Panc1 (cell line): ENCODE results near the gene ZNF33B. TPM values are rescaled to one million over a fixed set of nuclear protein-coding genes. Genes with fewer than 3 reads are reported as not detected.

ENCODE experiments used
- ATAC-seq: fragments of 200-7000 bp; cut with Tn5 transposase; 2 replicates; pipeline ENCODE4 v1.9.1; 2020; ENCODE audit warnings: mild to moderate bottlenecking, moderate library complexity
- Bru-seq: library from RNA; stranded (reverse); fragments of 400-500 nt; gene quantifications from one replicate; lab custom pipeline; 2021; lab: Mats Ljungman, UMichigan
- BruChase-seq, 2 experiments: library from RNA; stranded (reverse); fragments of 400-500 nt; gene quantifications; one replicate each; lab custom pipeline; 2021; lab: Mats Ljungman, UMichigan
- BruUV-seq: library from RNA; stranded (reverse); fragments of 400-500 nt; replicated peaks from 2 replicates; lab custom pipeline; 2021; lab: Mats Ljungman, UMichigan
- CTCF ChIA-PET: fragments of 300-600 bp; sonication (Branson Sonifier 250); formaldehyde crosslinking; loops from one replicate; lab custom pipeline; 2022; ENCODE audit warnings: antibody characterized with exemption; lab: Charles Lee
- POLR2A ChIA-PET: fragments of 300-600 bp; sonication (Branson Sonifier 250); formaldehyde crosslinking; loops from one replicate; lab custom pipeline; 2022; ENCODE audit warnings: antibody characterized with exemption; lab: Charles Lee
- DNase-seq: peaks from one replicate; pipeline ENCODE4 v3.0.0-alpha.2; 2010; ENCODE audit warnings: low read depth, low spot score
- H3K27ac ChIP-seq: 2 replicates; pipeline ENCODE4 v1.5.1; 2011; ENCODE audit warnings: mild to moderate bottlenecking, low read length, inconsistent platforms
- H3K27me3 ChIP-seq: fragments of 200-500 bp; sonication (Bioruptor generic); 2 replicates; pipeline ENCODE4 v1.6.0; 2014; ENCODE audit warnings: low read length, inconsistent platforms; ENCODE audit not compliant: control insufficient read depth, insufficient read depth
- H3K36me3 ChIP-seq: fragments of 200-500 bp; sonication (Bioruptor generic); 2 replicates; pipeline ENCODE4 v1.5.1; 2014; ENCODE audit warnings: inconsistent platforms, mild to moderate bottlenecking, low read length, moderate library complexity; ENCODE audit not compliant: control insufficient read depth, insufficient read depth
- H3K4me1 ChIP-seq: 2 replicates; pipeline ENCODE4 v1.5.1; 2011; ENCODE audit warnings: inconsistent platforms, mild to moderate bottlenecking, low read length, moderate library complexity; ENCODE audit not compliant: control insufficient read depth, insufficient read depth
- H3K4me3 ChIP-seq, 2 experiments: 2 replicates each; pipeline ENCODE4 v1.5.1; 2011 to 2012; ENCODE audit warnings: low read depth in 2 of 2, low read length in 2 of 2, mild to moderate bottlenecking in 2 of 2, inconsistent platforms in 1 of 2, moderate library complexity in 1 of 2
- H3K9me3 ChIP-seq: fragments of 200-500 bp; sonication (Bioruptor generic); 2 replicates; pipeline ENCODE4 v1.5.1; 2014; ENCODE audit warnings: low read depth, mild to moderate bottlenecking, inconsistent platforms, low read length, moderate library complexity; ENCODE audit not compliant: control insufficient read depth, insufficient read depth
- CTCF ChIP-seq: fragments of 450-650 bp; IDR thresholded peaks from 2 replicates; pipeline ENCODE4 v1.5.1; 2017; ENCODE audit warnings: mild to moderate bottlenecking
- POLR2AphosphoS5 ChIP-seq: IDR thresholded peaks from 2 replicates; pipeline ENCODE4 v1.6.1; 2012; ENCODE audit warnings: mild to moderate bottlenecking, low read depth, low read length, moderate library complexity
- REST ChIP-seq, 2 experiments: IDR thresholded peaks; 2 replicates each; pipeline ENCODE4 v1.6.1; 2011 to 2012; ENCODE audit warnings: low read depth in 2 of 2, control low read depth in 1 of 2, low read length in 1 of 2, mild to moderate bottlenecking in 1 of 2, moderate library complexity in 1 of 2; ENCODE audit not compliant: insufficient read depth in 1 of 2
- SIN3A ChIP-seq: IDR thresholded peaks from 2 replicates; pipeline ENCODE4 v1.6.1; 2012; ENCODE audit warnings: low read depth, mild to moderate bottlenecking, low read length, moderate library complexity, borderline replicate concordance; ENCODE audit not compliant: insufficient read depth
- TCF7L2 ChIP-seq: IDR thresholded peaks from 2 replicates; pipeline ENCODE4 v1.6.1; 2011; ENCODE audit warnings: mild to moderate bottlenecking, low read depth, low read length, inconsistent platforms
- in situ Hi-C: cut with HindIII; loops from 2 replicates; pipeline ENCODE4 v1.10.0; 2016; ENCODE audit warnings: low sequenced_read_pairs, low pct_unique_long_range_greater_than_20kb
- intact Hi-C: fragments of 100-400 bp; cut with micrococcal nuclease; formaldehyde crosslinking; loops from one replicate; pipeline ENCODE4 v1.10.0; 2022; ENCODE audit not compliant: unreplicated experiment
- long read RNA-seq: library from polyadenylated mRNA; unstranded; transcript quantifications from one replicate; pipeline ENCODE4 v2.0.0, GENCODE V29; 2021; ENCODE audit not compliant: unreplicated experiment
- polyA plus RNA-seq: library from polyadenylated mRNA; unstranded; fragments of >200 nt; gene quantifications from one replicate; pipeline ENCODE4 v1.2.1, GENCODE V29; 2012; ENCODE audit warnings: missing spikeins; ENCODE audit not compliant: insufficient read length
- total RNA-seq: library from RNA; stranded (reverse); gene quantifications from one replicate; pipeline ENCODE4 v1.2.1, GENCODE V29; 2021; ENCODE audit not compliant: unreplicated experiment

The ZNF33B gene
- 25.1 TPM for total RNA-seq
- 6.2 TPM for polyA plus RNA-seq
- percentile 90 among the genes with signal in this experiment for Bru-seq, nascent RNA
- percentile 73 among the genes with signal in this experiment for BruChase-seq, experiment 1, labeled RNA remaining after a 2-hour chase
- percentile 71 among the genes with signal in this experiment for BruChase-seq, experiment 2, labeled RNA remaining after a 6-hour chase
- long read RNA-seq, full-length matches to known transcripts, result 5 of 40 reads
- long read RNA-seq, partial matches to known transcripts, result 2 of 40 reads
- long read RNA-seq, other reads (novel, unspliced or antisense), result 33 of 40 reads

GRCh38 chr10:42638055-42638820 is at the start of gene ZNF33B:
Gene ZNF33B (minus strand): TSS chr10:42638570. CDS start chr10:42636928, 1,642 bp downstream.
- TF ChIP-seq SIN3A (no peak; the same call in 1 of the 2 replicates), TCF7L2 (peak; percentile 86), REST (IDR thresholded peaks at IDR 0.05; ENCODE audit: insufficient read depth in 1 of 2, low read depth in 2 of 2, low read length in 1 of 2) (0 out of 4 replicates have a peak, but pooled peaks of 1 of the 2 experiments have one; percentile 31), CTCF (no peak), POLR2AphosphoS5 (peak; percentile 97)
- in situ Hi-C loops, result no loop called here
- DNase-seq, result peak; percentile 95
- Histone ChIP-seq H3K36me3 (no peaks in the 10 kb centered on the region), H3K4me3 (peak within 1 kb of the TSS; percentile 65 to 80), H3K27ac (peak within 1 kb of the TSS; percentile 95), H3K9me3 (no peaks in the 10 kb centered on the region), H3K4me1 (peaks cover 10% of the 10 kb centered on the region), H3K27me3 (no peaks in the 10 kb centered on the region)
- intact Hi-C loops, result loop anchor here (10.0 kb wide), 1 partner anchor 83 kb away; no protein-coding TSS in a partner anchor
- CTCF ChIA-PET, result no interaction called here
- POLR2A ChIA-PET, result no interaction called here
- peak; percentile 97 for ATAC-seq
- no TSS peak for BruUV-seq

- TF ChIP-seq TCF7L2, result no peak
- Histone ChIP-seq H3K9me3 (no peaks in the 10 kb centered on the region), H3K36me3 (no peaks in the 10 kb centered on the region), H3K27me3 (no peaks in the 10 kb centered on the region; the same call in 1 of the 2 replicates), H3K4me3 (no peak overlapping the region), H3K4me1 (no peaks in the 10 kb centered on the region), H3K27ac (no peak overlapping the region)
- BruUV-seq, result no TSS peak
- no peak for DNase-seq
- ATAC-seq, result no peak
- intact Hi-C loops, result no loop called here
- ChIA-PET POLR2A (no interaction called here), CTCF (interaction anchor here (0.6 kb wide), 1 partner anchor 28 kb away, joined by 9 read pairs; no protein-coding TSS in a partner anchor)
- in situ Hi-C loops, result no loop called here
Observed at GRCh38 chr10:42684517-42684916, 46.1 kb upstream of the ZNF33B start.
